OCI-LY3 (cell line): ENCODE results near the gene LIX1.

ENCODE experiments used
- H2AFZ ChIP-seq: fragments of 200-600, 300-600 bp; shearing (Covaris generic); 2 replicates; pipeline ENCODE4 v1.6.0; 2014; ENCODE audit warnings: antibody characterized with exemption, low read depth, low read length
- H3K27ac ChIP-seq: fragments of 200-600, 300-600 bp; sonication (generic); 2 replicates; pipeline ENCODE4 v1.5.1; 2014; ENCODE audit warnings: mild to moderate bottlenecking, low read length, moderate library complexity, mixed read lengths
- H3K27me3 ChIP-seq: fragments of 200-600, 300-600 bp; sonication (generic); 2 replicates; pipeline ENCODE4 v1.6.1; 2014; ENCODE audit warnings: low read depth, low read length, mixed read lengths
- H3K36me3 ChIP-seq: fragments of 200-600, 300-600 bp; sonication (generic); replicated peaks from 2 replicates; pipeline ENCODE3; 2014; ENCODE audit warnings: low read depth, low read length, mixed read lengths
- H3K4me1 ChIP-seq: fragments of 300-600, 200-600 bp; sonication (generic); 2 replicates; pipeline ENCODE4 v1.6.1; 2014; ENCODE audit warnings: low read length, mixed read lengths
- H3K4me2 ChIP-seq: fragments of 200-600, 300-600 bp; sonication (generic); 2 replicates; pipeline ENCODE4 v1.6.1; 2014; ENCODE audit warnings: low read length, mixed read lengths
- H3K4me3 ChIP-seq: fragments of 300-600, 200-600 bp; sonication (generic); 2 replicates; pipeline ENCODE4 v1.5.1; 2014; ENCODE audit warnings: antibody characterized with exemption, mild to moderate bottlenecking, low read length, moderate library complexity
- H3K79me2 ChIP-seq: fragments of 300-600, 200-600 bp; shearing (Covaris generic); 2 replicates; pipeline ENCODE4 v1.6.1; 2014; ENCODE audit warnings: mild to moderate bottlenecking, low read length, mixed read lengths
- H3K9ac ChIP-seq: fragments of 300-600, 200-600 bp; shearing (Covaris generic); 2 replicates; pipeline ENCODE4 v1.6.0; 2014; ENCODE audit warnings: mild to moderate bottlenecking, low read length, moderate library complexity
- H3K9me3 ChIP-seq: fragments of 200-600, 300-600 bp; shearing (Covaris generic); 2 replicates; pipeline ENCODE4 v1.6.1; 2014; ENCODE audit warnings: low read length, mixed read lengths; ENCODE audit not compliant: insufficient read depth
- H4K20me1 ChIP-seq: fragments of 200-600, 300-600 bp; sonication (generic); 2 replicates; pipeline ENCODE4 v1.6.1; 2016; ENCODE audit warnings: low read length, mixed read lengths; ENCODE audit not compliant: insufficient read depth
- CTCF ChIP-seq: fragments of 200-600, 300-600 bp; sonication (generic); IDR thresholded peaks from 2 replicates; pipeline ENCODE4 v1.5.1; 2014; ENCODE audit warnings: antibody characterized with exemption, low read length, low read depth
- EZH2phosphoT487 ChIP-seq: fragments of 200-600 bp; shearing (Covaris generic); IDR thresholded peaks from 2 replicates; pipeline ENCODE4 v1.6.1; 2018; ENCODE audit warnings: antibody characterized with exemption, mixed run types, low read depth

The LIX1 gene

GRCh38 chr5:97070234-97070633, 72.2 kb downstream of the LIX1 start:
- no peak overlapping the region for H3K4me3 ChIP-seq
- no peaks in the 10 kb centered on the region for H3K27me3 ChIP-seq
- H3K9me3 ChIP-seq, result no peaks in the 10 kb centered on the region
- H3K9ac ChIP-seq, result no peak overlapping the region
- H3K27ac ChIP-seq, result no peak overlapping the region
- no peaks in the 10 kb centered on the region for H3K79me2 ChIP-seq
- TF ChIP-seq EZH2phosphoT487 (no peak), CTCF (no peak)
- no peak overlapping the region for H3K4me2 ChIP-seq
- no peaks in the 10 kb centered on the region for H3K4me1 ChIP-seq
- H2AFZ ChIP-seq, result no peak overlapping the region
- H4K20me1 ChIP-seq, result no peaks in the 10 kb centered on the region
- no peaks in the 10 kb centered on the region for H3K36me3 ChIP-seq

- Histone ChIP-seq H3K4me1 (no peaks in the 10 kb centered on the region), H3K9ac (no peak overlapping the region), H4K20me1 (no peaks in the 10 kb centered on the region), H3K9me3 (no peaks in the 10 kb centered on the region), H3K27me3 (no peaks in the 10 kb centered on the region), H2AFZ (no peak overlapping the region), H3K79me2 (no peaks in the 10 kb centered on the region), H3K36me3 (no peaks in the 10 kb centered on the region), H3K27ac (no peak overlapping the region), H3K4me3 (no peak overlapping the region), H3K4me2 (no peak overlapping the region)
- TF ChIP-seq CTCF (no peak), EZH2phosphoT487 (no peak)
These were observed 75.0 kb downstream of the LIX1 start for GRCh38 chr5:97067296-97067850.

- H3K4me1 ChIP-seq, result no peaks in the 10 kb centered on the region
- no peaks in the 10 kb centered on the region for H3K9me3 ChIP-seq
- no peaks in the 10 kb centered on the region for H3K36me3 ChIP-seq
- H3K79me2 ChIP-seq, result no peaks in the 10 kb centered on the region
- H3K4me2 ChIP-seq, result no peak overlapping the region
- TF ChIP-seq CTCF, result no peak
- TF ChIP-seq EZH2phosphoT487, result no peak
- H3K27me3 ChIP-seq, result no peaks in the 10 kb centered on the region
- H4K20me1 ChIP-seq, result no peaks in the 10 kb centered on the region
- no peak overlapping the region for H3K9ac ChIP-seq
- no peak overlapping the region for H3K27ac ChIP-seq
- H2AFZ ChIP-seq, result no peak overlapping the region
- H3K4me3 ChIP-seq, result no peak overlapping the region
These were observed 76.9 kb downstream of the LIX1 start for GRCh38 chr5:97065475-97065874.

- Histone ChIP-seq H3K9ac (no peak overlapping the region), H3K79me2 (no peaks in the 10 kb centered on the region), H4K20me1 (no peaks in the 10 kb centered on the region), H3K9me3 (no peaks in the 10 kb centered on the region), H2AFZ (no peak overlapping the region), H3K4me3 (no peak overlapping the region), H3K4me1 (no peaks in the 10 kb centered on the region), H3K27me3 (0 out of 2 replicates have a peak, but pooled peaks cover under 1% of the 10 kb centered on the region), H3K4me2 (no peak overlapping the region), H3K36me3 (no peaks in the 10 kb centered on the region), H3K27ac (no peak overlapping the region)
- no peak for TF ChIP-seq EZH2phosphoT487
- TF ChIP-seq CTCF, result no peak
These were observed 79.2 kb downstream of the LIX1 start for GRCh38 chr5:97063251-97063650.
